K562 (cell line): ENCODE results near the gene YARS1. TPM values are rescaled to one million over a fixed set of nuclear protein-coding genes. Genes with fewer than 3 reads are reported as not detected.

Experiments
- ATAC-seq: fragments of 200-7000 bp; cut with Tn5 transposase; 3 replicates; pipeline ENCODE4 v1.9.1; 2020; ENCODE audit warnings: moderate library complexity
- BruUV-seq: library from RNA; stranded (reverse); fragments of 400-500 nt; replicated peaks from 2 replicates; lab custom pipeline; 2021; lab: Mats Ljungman, UMichigan
- CTCF ChIA-PET: fragments of 300-600 bp; formaldehyde crosslinking; extraction: SDS; loops from one replicate; lab custom pipeline; 2021; ENCODE audit warnings: low intra/inter-chr PET ratio; lab: Yijun Ruan, JAX
- POLR2A ChIA-PET: fragments of 300-600, 350-650 bp; sonication (Branson Sonifier 250); formaldehyde crosslinking; extraction: SDS; loops from one replicate; lab custom pipeline; 2021; ENCODE audit warnings: antibody characterized with exemption, inconsistent platforms; lab: Yijun Ruan, JAX
- DNase-seq, 4 experiments: peaks; one replicate each; pipeline versions ENCODE4 v3.0.0 to v3.0.0-alpha.2; 2011 to 2018; ENCODE audit warnings: low spot score in 3 of 4, mixed read lengths in 3 of 4; ENCODE audit errors: extremely low read depth in 1 of 4
- FAIRE-seq: peaks from 2 replicates; lab custom pipeline; 2011; peaks lifted over from hg19 to GRCh38; lab: Jason Lieb, UNC
- H2AFZ ChIP-seq: 2 replicates; pipeline ENCODE4 v1.6.0; 2011; ENCODE audit warnings: low read depth, low read length, control low read depth, inconsistent platforms
- H3K27ac ChIP-seq: fragments of 200-600 bp; 3 replicates; pipeline ENCODE4 v1.8.0; 2011; ENCODE audit warnings: low read depth, mild to moderate bottlenecking, control low read depth, inconsistent platforms, low read length, moderate library complexity, mixed read lengths; ENCODE audit errors: extremely low read depth
- H3K27me3 ChIP-seq, 2 experiments: fragments of 300-600 bp in 1 of 2; 2 replicates in 1 of 2; 3 replicates in 1 of 2; pipeline versions ENCODE4 v1.6.0 to v1.8.0; 2011; ENCODE audit warnings: inconsistent platforms in 2 of 2, low read length in 2 of 2, mild to moderate bottlenecking in 1 of 2, mixed read lengths in 1 of 2, moderate library complexity in 1 of 2; ENCODE audit not compliant: control insufficient read depth in 2 of 2, insufficient read depth in 2 of 2
- H3K36me3 ChIP-seq: fragments of 300-600 bp; 3 replicates; pipeline ENCODE4 v1.8.0; 2011; ENCODE audit warnings: mild to moderate bottlenecking, low read length, inconsistent platforms; ENCODE audit not compliant: control insufficient read depth, insufficient read depth
- H3K4me1 ChIP-seq, 2 experiments: fragments of 200-600 bp in 1 of 2; replicated peaks in 1 of 2; 2 replicates in 1 of 2; 3 replicates in 1 of 2; pipeline versions ENCODE4 v1.5.1 to v1.8.0; 2011; ENCODE audit warnings: inconsistent platforms in 2 of 2, low read length in 2 of 2, mild to moderate bottlenecking in 1 of 2, mixed read lengths in 1 of 2, moderate library complexity in 1 of 2; ENCODE audit not compliant: control insufficient read depth in 2 of 2, insufficient read depth in 2 of 2
- H3K4me2 ChIP-seq: 2 replicates; pipeline ENCODE4 v1.6.1; 2011; ENCODE audit warnings: low read length, control low read depth, inconsistent platforms, mixed read lengths; ENCODE audit not compliant: insufficient read depth
- H3K4me3 ChIP-seq: fragments of 200-600 bp; sonication (generic), shearing (Covaris generic); 2 replicates; pipeline ENCODE4 v1.5.1; 2016; ENCODE audit warnings: control low read depth, inconsistent platforms
- H3K79me2 ChIP-seq: fragments of 200-600 bp; 3 replicates; pipeline ENCODE4 v1.8.0; 2011; ENCODE audit warnings: low read length, inconsistent platforms; ENCODE audit not compliant: control insufficient read depth, insufficient read depth
- H3K9ac ChIP-seq, 2 experiments: 2 replicates each; pipeline versions ENCODE4 v1.6.0 to v1.6.1; 2011; ENCODE audit warnings: low read depth in 2 of 2, low read length in 2 of 2, control low read depth in 1 of 2, inconsistent platforms in 1 of 2, mild to moderate bottlenecking in 1 of 2, mixed read lengths in 1 of 2; ENCODE audit not compliant: insufficient read depth in 1 of 2
- H3K9me1 ChIP-seq: one replicate; pipeline ENCODE4 v1.6.0; 2011; ENCODE audit warnings: inconsistent platforms, mild to moderate bottlenecking, low read length, moderate library complexity; ENCODE audit not compliant: control insufficient read depth, insufficient read depth
- H3K9me3 ChIP-seq: replicated peaks from 2 replicates; pipeline ENCODE4 v1.5.1; 2011; ENCODE audit warnings: low read depth, low read length, inconsistent platforms; ENCODE audit not compliant: control insufficient read depth, insufficient read depth
- H4K20me1 ChIP-seq: replicated peaks from 2 replicates; pipeline ENCODE4 v1.6.1; 2011; ENCODE audit warnings: low read length, inconsistent platforms, mixed read lengths; ENCODE audit not compliant: control insufficient read depth, insufficient read depth
- CBX2 ChIP-seq: fragments of 200-600 bp; sonication (generic); IDR thresholded peaks from one replicate; pipeline ENCODE4 v1.6.1; 2012; ENCODE audit warnings: mild to moderate bottlenecking, low read length, inconsistent platforms; ENCODE audit not compliant: insufficient read depth, poor library complexity, severe bottlenecking
- E2F3 ChIP-seq: fragments of 250-450 bp; sonication (Bioruptor Pico); IDR thresholded peaks from 2 replicates; pipeline ENCODE4 v1.4.0; 2020; ENCODE audit warnings: mild to moderate bottlenecking
- GATA2 ChIP-seq: sonication (generic); formaldehyde crosslinking; IDR thresholded peaks from 2 replicates; pipeline ENCODE4 v1.4.0; 2020; ENCODE audit warnings: mild to moderate bottlenecking, missing genetic modification reagents
- KDM1A ChIP-seq, 2 experiments: fragments of 450-650 bp; IDR thresholded peaks; 2 replicates each; pipeline ENCODE4 v1.6.1; 2016; ENCODE audit warnings: mild to moderate bottlenecking in 2 of 2
- MYNN ChIP-seq, 2 experiments: sonication (generic); formaldehyde crosslinking in 1 of 2; IDR thresholded peaks; 2 replicates each; pipeline versions ENCODE4 v1.5.0 to v1.6.1; 2016 to 2020; ENCODE audit warnings: antibody characterized with exemption in 1 of 2, missing genetic modification reagents in 1 of 2
- NBN ChIP-seq: fragments of 450-650 bp; IDR thresholded peaks from 2 replicates; pipeline ENCODE4 v1.6.1; 2016; ENCODE audit warnings: low read depth, mild to moderate bottlenecking
- RCOR1 ChIP-seq, 2 experiments: IDR thresholded peaks; 2 replicates each; pipeline ENCODE4 v1.6.1; 2012; ENCODE audit warnings: low read depth in 2 of 2, low read length in 2 of 2, borderline replicate concordance in 1 of 2, improper control_type of control experiment in 1 of 2
- SMARCA5 ChIP-seq: fragments of 450-650 bp; IDR thresholded peaks from 2 replicates; pipeline ENCODE4 v1.6.1; 2016
- in situ Hi-C: fragments of 300-500 bp; cut with MboI; formaldehyde crosslinking; loops from 4 replicates; pipeline ENCODE4 v1.15.0; 2018; ENCODE audit warnings: inconsistent platforms, mixed read lengths
- intact Hi-C: fragments of 100-400 bp; cut with micrococcal nuclease; formaldehyde crosslinking; loops from 2 replicates; pipeline ENCODE4 v1.14.2; 2022
- polyA plus RNA-seq, 8 experiments: library from polyadenylated mRNA; depleted of rRNA in 4 of 8; stranded (reverse) in 5 of 8; unstranded in 3 of 8; fragments of >200 nt; fragmentation: Nextera tagmentation in 2 of 8; fragmentation: Illumina TruSeq in 1 of 8; extraction: Ambion mirVana in 2 of 8; extraction: Trizol in 1 of 8; gene quantifications; 2 replicates each; pipeline versions ENCODE4 v1.2.1 to v1.2.3, GENCODE V29; 2011 to 2014; ENCODE audit warnings: inconsistent platforms in 1 of 8, missing spikeins in 1 of 8
- total RNA-seq, 7 experiments: library from RNA; depleted of rRNA in 6 of 7; stranded (reverse); fragments of >200 nt in 6 of 7; fragmentation: Illumina TruSeq in 2 of 7; extraction: Trizol in 2 of 7; gene quantifications; 2 replicates each; pipeline versions ENCODE4 v1.2.1 to v1.2.3, GENCODE V29; 2011 to 2021; ENCODE audit warnings: low replicate concordance in 1 of 7

Gene YARS1
- total and polyA plus RNA-seq, 9 of the 15 experiments (the other 6 are each of a cell fraction or from before 2014, with no cell fraction given) = 66.2 to 336 (median 201) TPM

- TF ChIP-seq KDM1A (IDR thresholded peaks at IDR 0.05) (peak; percentile 41 to 59; a peak in 3 of 4 replicates), E2F3 (CRISPR knock-in tag) (no peak), CBX2 (no peak), GATA2 (CRISPR knock-in tag) (peak; percentile 14; the same call in 1 of the 2 replicates), RCOR1 (IDR thresholded peaks at IDR 0.05; ENCODE audit: borderline replicate concordance in 1 of 2, low read depth in 2 of 2, low read length in 2 of 2) (peak in 1 of 2 experiments; percentile 78; a peak in 2 of 4 replicates), NBN (peak; percentile 59; the same call in 1 of the 2 replicates), SMARCA5 (peak; percentile 77)
These were observed 71.0 kb downstream of the YARS1 start (continued) for GRCh38 chr1:32746130-32746529.

DNA sequence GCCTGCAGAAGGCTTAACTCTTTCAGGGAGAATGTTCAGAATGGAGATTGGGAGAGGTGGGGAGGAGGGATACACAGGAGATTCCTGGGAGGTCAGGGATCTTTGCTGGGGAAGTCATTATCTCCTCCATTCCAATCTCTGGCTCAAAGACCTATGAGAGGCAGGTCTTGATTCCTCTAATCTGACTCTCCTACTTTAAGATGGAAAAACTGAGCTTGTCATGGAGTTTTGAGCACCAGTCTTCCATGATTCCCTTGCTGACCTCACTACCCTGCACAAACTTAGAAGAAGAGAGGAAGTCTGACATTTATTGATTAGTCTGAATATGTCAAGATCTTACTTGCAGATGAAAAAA lies 73.1 kb downstream of the YARS1 start:
- DNase-seq (no peak), ATAC-seq (no peak), FAIRE-seq (no peak)
- H4K20me1 ChIP-seq = 0 out of 2 replicates have a peak, but pooled peaks cover 3% of the 10 kb centered on the region
- no TSS peak for BruUV-seq
- in situ Hi-C loops = no loop called here
- H3K27me3 ChIP-seq = no peaks in the 10 kb centered on the region
- TF ChIP-seq MYNN (IDR thresholded peaks at IDR 0.05) (no peak), MYNN (CRISPR knock-in tag; IDR thresholded peaks at IDR 0.05) (no peak), KDM1A (IDR thresholded peaks at IDR 0.05) (peak; percentile 75 to 86), RCOR1 (IDR thresholded peaks at IDR 0.05; ENCODE audit: borderline replicate concordance in 1 of 2, low read depth in 2 of 2, low read length in 2 of 2) (peak in 1 of 2 experiments; percentile 38; a peak in 1 of 4 replicates)
- no peak overlapping the region for H2AFZ ChIP-seq
- H3K9ac ChIP-seq = peak overlapping the region in 1 of 2 experiments; percentile 12; a peak in 1 of 4 replicates
- H3K36me3 ChIP-seq = no peaks in the 10 kb centered on the region
- no peak overlapping the region for H3K4me2 ChIP-seq
- no peaks in the 10 kb centered on the region for H3K9me3 ChIP-seq
- H3K4me3 ChIP-seq = no peak overlapping the region
- no peaks in the 10 kb centered on the region for H3K9me1 ChIP-seq
- intact Hi-C loops = no loop called here
- peaks cover 29 to 36% of the 10 kb centered on the region in 2 experiments; a peak in 4 of 5 replicates for H3K4me1 ChIP-seq
- ChIA-PET CTCF (no interaction called here), POLR2A (interaction anchor here (1.3 to 1.8 kb wide), 2 partner anchors 8 to 14 kb away, joined by 4 to 5 read pairs; no protein-coding TSS in a partner anchor)
- H3K79me2 ChIP-seq = peaks cover 11% of the 10 kb centered on the region
- no peak overlapping the region for H3K27ac ChIP-seq
